GM13977 (cell line): ENCODE results near the gene GUCY2F.
A peak's percentile ranks its signal among the peaks of the same experiment; 100 is the strongest.

Source experiments
- DNase-seq: peaks from one replicate; pipeline ENCODE4 v3.0.0; 2012; ENCODE audit warnings: low spot score
- in situ Hi-C: fragments of 300-500 bp; cut with MboI; formaldehyde crosslinking; loops from one replicate; pipeline ENCODE4 v1.12.0; 2022; ENCODE audit warnings: low sequenced_read_pairs, low pct_unique_long_range_greater_than_20kb, mixed read lengths, inconsistent platforms; ENCODE audit not compliant: unreplicated experiment
- TF ChIP-seq, protein P1 (sequence below): IDR thresholded peaks from 2 replicates; pipeline ENCODE4 v1.5.1; 2012; ENCODE audit warnings: mild to moderate bottlenecking, control low read depth; ENCODE audit not compliant: insufficient read depth; ENCODE audit errors: extremely low read depth, missing control alignments

GUCY2F gene

DNA sequence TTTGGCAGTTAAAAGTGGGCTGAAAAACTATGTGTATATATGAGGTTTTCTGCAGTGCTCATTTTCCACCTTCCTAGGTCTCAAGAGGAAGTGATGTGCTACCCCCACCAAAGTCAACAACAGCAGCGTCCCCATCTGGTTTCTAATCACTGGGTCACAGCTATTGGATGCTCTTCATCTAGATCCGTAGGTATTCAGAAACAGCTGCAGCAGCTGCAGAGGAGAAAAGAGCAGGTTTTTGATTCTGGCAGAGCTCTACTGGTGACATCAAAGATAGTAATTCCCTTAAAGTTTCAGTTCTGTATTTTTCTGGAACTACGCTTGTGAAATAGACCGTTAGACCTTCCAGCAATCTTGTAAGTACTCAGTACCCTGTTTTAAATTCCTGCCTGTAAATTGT, 5.8 kb upstream of the GUCY2F start:
- DNase-seq: no peak
- TF ChIP-seq, protein P1, sequence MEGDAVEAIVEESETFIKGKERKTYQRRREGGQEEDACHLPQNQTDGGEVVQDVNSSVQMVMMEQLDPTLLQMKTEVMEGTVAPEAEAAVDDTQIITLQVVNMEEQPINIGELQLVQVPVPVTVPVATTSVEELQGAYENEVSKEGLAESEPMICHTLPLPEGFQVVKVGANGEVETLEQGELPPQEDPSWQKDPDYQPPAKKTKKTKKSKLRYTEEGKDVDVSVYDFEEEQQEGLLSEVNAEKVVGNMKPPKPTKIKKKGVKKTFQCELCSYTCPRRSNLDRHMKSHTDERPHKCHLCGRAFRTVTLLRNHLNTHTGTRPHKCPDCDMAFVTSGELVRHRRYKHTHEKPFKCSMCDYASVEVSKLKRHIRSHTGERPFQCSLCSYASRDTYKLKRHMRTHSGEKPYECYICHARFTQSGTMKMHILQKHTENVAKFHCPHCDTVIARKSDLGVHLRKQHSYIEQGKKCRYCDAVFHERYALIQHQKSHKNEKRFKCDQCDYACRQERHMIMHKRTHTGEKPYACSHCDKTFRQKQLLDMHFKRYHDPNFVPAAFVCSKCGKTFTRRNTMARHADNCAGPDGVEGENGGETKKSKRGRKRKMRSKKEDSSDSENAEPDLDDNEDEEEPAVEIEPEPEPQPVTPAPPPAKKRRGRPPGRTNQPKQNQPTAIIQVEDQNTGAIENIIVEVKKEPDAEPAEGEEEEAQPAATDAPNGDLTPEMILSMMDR: no peak
- in situ Hi-C loops: loop anchor here (10.0 kb wide), 2 partner anchors 147 to 397 kb away; no protein-coding TSS in a partner anchor

DNA sequence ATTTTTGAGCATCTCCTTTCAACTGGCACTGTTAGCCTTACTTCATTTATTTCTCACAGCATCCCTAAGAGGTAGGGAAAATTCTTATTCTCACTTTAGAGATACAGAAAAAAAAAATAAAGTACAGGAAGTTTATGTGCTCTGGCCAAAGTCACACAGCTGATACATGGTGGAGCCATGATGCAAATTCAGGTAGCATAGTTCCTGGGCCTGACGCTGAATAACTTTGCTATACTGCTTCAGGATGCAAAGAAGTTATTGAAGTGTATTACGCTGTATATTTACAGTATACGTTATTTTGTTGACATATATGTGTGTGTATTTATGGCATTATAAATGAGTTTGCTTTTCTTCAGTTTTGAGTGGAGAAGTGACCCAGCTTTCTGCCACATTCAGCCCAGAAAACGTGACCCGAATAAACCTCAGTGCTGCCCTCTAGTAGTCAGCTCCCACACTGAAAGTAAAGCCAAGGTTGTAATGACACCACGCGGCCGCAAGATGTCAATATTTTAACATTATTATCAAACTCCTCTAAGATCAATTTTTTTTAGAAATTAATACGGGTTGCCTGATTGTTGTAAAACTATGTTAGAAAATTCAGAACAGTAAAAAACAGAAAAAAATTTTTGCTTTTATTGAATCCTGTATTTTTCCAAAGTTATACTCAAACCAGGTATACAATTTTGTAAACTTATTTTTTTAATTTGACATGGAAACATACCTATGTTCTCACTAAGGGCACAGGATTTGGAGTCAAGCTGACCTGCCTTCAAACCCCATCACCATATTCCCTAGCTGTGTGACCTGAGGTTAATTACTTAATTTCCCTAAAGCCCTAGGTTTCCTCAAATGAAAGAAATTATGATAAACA, 3.8 kb upstream of the GUCY2F start:
- peak; percentile 37 for DNase-seq
- TF ChIP-seq, protein P1: peak; percentile 95
- in situ Hi-C loops: loop anchor here (10.0 kb wide), 2 partner anchors 149 to 399 kb away; no protein-coding TSS in a partner anchor

DNA sequence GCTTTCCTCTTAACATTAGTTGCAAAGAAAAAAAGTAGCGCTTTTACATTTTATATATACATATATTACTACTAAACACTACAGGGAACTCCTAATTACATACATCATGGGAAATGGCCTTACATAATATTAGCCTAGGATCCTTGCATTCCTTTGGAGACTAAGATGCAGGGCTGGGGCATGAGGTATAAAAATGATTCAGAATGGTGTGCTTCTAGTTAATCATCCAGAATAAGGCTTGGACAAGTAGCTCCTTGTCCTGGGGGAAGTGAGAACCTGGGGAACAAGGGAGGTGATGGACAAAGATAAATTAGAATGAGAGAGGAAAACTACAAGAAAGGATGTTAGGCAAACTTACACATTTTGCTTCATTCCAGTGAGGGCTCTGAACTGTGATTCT, 3.0 kb upstream of the GUCY2F start:
- no peak for DNase-seq
- TF ChIP-seq, protein P1: no peak
- in situ Hi-C loops: loop anchor here (10.0 kb wide), 2 partner anchors 150 to 400 kb away; no protein-coding TSS in a partner anchor

DNA sequence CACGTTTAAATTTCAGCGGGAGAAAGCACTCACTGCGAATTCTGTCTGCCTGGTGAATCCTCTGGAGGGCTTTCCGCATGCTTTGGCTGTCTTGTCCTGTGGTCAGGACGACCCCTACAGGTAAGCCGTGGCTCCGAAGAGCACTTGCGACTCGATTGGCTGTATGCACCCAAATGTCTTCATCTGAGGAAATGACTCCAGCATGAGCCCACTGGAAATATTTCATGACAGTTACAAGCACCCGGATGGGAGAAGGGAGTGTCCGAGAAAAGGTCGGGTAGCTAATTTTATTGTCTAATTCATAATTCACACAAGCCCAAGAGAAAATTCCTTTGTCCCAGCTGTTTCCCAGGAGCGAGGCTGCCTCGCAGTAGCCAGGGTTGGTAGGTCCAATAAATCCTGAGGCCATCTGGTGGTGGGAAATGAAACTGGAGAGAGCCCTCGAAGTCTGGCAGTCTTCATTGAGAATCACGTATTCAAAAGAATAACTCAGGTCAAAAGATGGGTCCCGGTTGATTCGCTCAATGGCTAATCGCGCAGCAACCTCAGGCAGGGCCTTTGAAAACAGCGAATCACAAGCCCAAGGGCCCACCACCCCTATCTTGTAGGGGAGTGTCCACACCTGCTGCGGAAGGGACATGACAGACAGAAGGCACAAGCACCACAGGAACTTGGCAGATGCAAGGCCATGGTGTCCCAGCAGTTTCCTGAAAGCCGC, 6.6 kb downstream of the GUCY2F start:
- TF ChIP-seq, protein P1: peak; percentile 20
- DNase-seq: no peak
- in situ Hi-C loops: no loop called here

DNA sequence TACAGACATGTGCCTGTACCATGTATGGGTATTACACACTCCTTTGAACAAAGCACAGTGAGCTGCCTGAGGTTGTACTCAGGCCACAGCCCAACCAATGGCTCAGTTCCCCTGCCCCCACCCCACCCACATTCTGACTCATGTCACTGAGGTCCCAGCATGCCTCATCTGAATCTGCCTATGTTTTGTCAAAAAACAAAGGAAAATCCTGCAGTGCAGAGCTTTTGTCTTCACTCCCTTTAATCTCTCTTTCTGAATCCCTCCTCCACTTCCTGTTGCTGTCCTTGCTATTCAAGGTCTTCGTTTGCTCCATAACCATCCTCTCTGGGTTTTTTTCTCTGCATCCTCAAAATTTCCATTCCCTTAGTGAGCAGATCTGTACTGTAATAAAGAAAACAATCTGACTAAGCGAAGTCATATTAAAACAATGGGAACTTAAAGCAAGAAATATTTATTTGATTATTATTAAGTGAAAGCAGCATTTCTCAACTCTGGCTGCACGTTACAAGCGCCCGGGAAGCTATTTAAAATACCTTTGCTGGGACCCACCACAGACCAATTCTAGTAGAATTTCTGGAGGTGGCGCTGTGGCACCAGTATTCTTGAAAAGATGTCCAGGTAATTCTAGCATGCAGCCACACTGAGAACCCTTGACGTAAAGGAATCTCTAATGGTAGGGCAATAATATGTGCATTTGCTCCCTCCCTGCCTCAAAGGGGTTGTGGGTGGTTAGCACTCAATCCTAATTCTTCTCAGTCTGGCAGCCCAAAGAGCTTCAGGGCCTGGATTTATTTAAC, 8.7 kb downstream of the GUCY2F start:
- in situ Hi-C loops: no loop called here
- peak; percentile 6 for DNase-seq
- TF ChIP-seq, protein P1: peak; percentile 30

DNA sequence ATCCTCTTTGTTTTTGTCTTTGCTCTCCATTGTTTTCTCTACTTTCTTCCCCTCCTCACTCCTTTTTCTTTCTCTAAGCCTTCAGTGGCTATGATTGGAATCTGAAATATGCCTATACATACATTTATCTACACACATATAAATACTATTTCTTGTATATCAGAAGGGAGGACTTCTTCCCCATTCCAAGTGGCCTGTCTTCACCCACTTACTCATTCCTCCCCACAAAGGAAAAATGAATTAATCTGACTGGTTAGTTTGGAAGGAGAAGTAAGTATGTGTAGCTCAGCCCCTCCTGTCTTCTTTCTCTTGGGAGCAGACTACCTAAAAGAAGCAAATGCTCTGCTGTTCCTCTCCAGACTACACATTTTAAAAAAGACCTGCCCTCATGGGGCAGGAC, 17.7 kb downstream of the GUCY2F start:
- DNase-seq: no peak
- TF ChIP-seq, protein P1: no peak

More for the DNA sequence above, 17.7 kb downstream of the GUCY2F start:
- in situ Hi-C loops: no loop called here
